Activated CD8-positive, alpha-beta memory T cell treated with anti-CD3 and anti-CD28 coated beads for 36 hours (primary cell): ENCODE data around the gene PLCB1. TPM values are rescaled to one million over a fixed set of nuclear protein-coding genes. Genes with fewer than 3 reads are reported as not detected.
"Not testable (repeated sequence)": the region's sequence is repeated elsewhere in the genome, so short reads cannot be mapped to it uniquely, and the experiment has no call there.

ENCODE experiments used
- CTCF ChIA-PET: fragments of 350-600 bp; sonication (Branson Sonifier 250); formaldehyde crosslinking; loops from one replicate; lab custom pipeline; 2021; ENCODE audit warnings: antibody characterized with exemption; lab: Charles Lee
- POLR2A ChIA-PET: fragments of 350-600 bp; sonication (Branson Sonifier 250); formaldehyde crosslinking; loops from one replicate; lab custom pipeline; 2021; ENCODE audit warnings: antibody characterized with exemption; lab: Charles Lee
- total RNA-seq, 2 experiments: library from RNA; stranded (reverse); gene quantifications; one replicate each; pipeline ENCODE4 v1.2.3, GENCODE V29; 2021

The PLCB1 gene
- total RNA-seq, 2 experiments from 2014 or later = 9.8 to 12.8 TPM

DNA sequence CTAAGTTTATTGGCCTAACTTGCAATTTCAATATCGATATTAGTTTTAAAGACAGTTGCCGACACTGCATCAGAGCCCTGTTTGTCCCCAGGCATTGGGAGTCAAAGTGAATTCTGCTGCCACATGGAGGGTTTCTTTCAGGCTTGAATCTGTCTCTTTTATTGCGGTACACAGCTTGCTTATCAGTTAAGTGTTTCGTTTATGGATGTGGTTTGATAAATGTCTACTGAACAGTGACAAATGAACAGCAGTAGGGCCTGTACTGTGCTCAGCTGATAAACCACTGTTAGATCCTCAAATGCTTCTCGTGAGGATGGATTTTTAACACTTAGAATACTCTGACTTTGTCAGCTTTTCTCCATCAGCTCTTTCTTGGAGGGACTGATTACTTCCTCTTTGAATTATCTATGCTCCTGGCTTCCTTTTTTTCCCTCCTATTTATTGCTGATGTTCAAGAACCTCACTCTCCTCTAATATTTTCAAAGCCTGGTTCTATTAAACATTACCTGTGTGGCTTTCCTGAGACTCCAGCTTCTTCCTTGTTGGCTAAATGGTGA, 240.8 kb downstream of the PLCB1 start:
- POLR2A ChIA-PET = no interaction called here

DNA sequence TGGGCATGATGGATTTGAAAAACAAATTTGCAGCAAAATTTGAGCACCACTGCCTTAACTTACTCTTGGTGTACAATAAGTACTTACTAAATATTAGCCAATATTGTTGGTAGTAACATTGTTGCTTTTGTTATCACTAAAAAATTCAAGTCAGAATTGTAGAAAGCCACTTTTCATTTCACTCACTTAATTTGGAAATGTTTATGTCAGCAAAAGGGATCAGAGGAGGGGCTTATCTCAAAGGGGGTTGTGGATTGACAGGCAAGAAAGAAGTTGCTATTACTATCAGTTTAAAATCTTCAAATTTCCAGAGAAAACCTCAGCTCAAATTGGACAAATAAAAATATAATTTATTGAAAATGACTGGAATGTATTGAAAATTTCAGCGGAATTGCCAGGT, 241.5 kb downstream of the PLCB1 start:
- ChIA-PET CTCF (no interaction called here), POLR2A (no interaction called here)

More for the DNA sequence above, 240.8 kb downstream of the PLCB1 start:
- CTCF ChIA-PET = no interaction called here

DNA sequence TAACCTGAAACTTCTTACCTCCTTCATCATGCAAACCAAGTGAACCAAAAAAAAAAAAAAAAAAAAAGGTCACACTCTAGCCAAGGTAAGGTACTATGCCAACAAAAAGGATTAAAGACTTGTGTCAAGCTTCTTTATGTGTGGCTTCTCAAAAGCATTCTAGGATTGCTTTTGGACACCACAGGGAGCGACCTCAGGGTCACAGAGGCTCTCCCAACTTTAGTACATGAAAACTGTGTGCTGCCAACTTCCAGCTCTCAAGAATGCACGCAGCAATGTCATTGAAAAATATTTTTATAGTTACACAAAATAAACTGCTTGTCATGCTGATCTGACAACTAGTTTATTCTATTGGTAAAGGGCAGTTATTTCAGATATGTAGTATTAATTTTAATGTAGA, 243.8 kb downstream of the PLCB1 start:
- ChIA-PET POLR2A (no interaction called here), CTCF (interaction anchor here (0.6 to 1.2 kb wide), 3 partner anchors 8 to 314 kb away, joined by 3 read pairs; no protein-coding TSS in a partner anchor)

DNA sequence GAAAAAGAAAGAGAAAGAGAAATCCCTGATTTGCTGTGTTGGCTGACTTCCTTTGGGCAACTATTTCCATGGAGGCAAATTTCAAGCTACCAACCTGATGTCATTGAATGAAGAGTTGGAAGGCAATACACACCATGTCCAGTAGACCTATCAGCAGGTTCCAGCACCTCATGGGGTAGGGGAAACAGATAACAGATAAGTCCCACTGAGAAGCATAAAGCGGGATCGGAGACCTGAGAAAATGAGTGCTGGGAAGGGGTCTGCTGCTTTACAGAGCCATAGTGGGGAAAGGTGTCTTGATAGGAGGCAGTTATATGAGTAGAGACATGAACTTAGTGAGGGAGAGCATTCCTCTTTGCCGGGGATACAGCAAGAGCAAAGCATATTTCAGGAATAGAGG, 244.9 kb downstream of the PLCB1 start:
- CTCF ChIA-PET = interaction anchor here (1.2 kb wide), 1 partner anchor 9 kb away, joined by 3 read pairs; no protein-coding TSS in a partner anchor
- POLR2A ChIA-PET = no interaction called here

DNA sequence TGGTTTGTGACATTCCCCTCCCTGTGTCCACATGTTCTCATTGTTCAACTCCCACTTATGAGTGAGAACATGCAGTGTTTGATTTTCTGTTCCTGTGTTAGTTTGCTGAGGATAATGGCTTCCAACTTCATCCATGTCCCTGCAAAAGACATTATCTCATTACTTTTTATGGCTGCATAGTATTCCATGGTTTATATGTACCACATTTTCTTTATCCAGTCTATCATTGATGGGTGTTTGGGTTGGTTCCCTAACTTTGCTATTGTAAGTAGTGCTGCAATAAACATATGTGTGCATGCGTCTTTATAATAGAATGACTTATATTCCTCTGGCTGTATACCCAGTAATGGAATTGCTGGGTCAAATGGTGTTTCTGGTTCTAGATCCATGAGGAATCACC, 247.1 kb downstream of the PLCB1 start:
- POLR2A ChIA-PET = not testable (repeated sequence)

DNA sequence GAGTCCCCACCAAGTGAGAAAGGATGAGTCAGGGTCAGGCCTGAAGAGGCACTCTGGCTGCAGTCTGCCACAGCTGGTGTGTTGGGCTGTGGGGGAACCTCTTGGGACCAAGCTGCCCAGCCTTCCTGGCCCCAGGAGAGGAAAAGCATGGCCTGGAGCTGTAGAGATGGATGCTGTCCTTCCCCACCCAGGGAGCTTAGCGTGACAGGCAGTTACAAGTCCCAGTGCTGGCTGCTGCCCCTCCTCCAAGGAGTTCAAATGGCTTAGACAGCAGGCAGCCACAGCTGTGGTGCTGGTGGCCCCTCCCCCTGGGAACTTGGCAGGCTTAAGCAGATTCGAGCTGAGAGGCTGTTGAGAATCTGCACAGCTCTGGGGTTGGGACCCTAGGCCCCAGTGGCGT, 253.2 kb downstream of the PLCB1 start:
- CTCF ChIA-PET = interaction anchor here (1.1 kb wide), 1 partner anchor 341 kb away, joined by 3 read pairs; no protein-coding TSS in a partner anchor

More for the DNA sequence above, 247.1 kb downstream of the PLCB1 start:
- CTCF ChIA-PET = not testable (repeated sequence)

DNA sequence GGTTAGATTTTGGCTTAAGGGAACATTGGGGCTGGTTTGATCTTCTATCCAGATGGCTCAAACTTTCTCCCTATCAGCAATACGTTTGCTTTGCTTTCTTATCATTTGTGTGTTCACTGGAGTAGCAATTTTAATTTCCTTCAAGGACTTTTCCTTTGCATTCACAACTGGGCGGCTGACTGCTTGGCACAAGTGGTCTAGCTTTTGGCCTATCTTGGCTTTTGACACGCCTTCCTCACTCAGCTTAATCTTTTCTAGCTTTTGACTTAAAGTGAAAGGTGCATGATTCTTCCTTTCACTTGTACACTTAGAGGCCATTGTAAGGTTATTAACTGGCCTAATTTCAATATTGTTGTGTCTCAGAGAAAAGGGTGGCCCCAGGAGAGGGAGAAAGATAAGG, 254.9 kb downstream of the PLCB1 start:
- ChIA-PET POLR2A (no interaction called here), CTCF (interaction anchor here (2.0 kb wide), 1 partner anchor 258 kb away, joined by 4 read pairs; no protein-coding TSS in a partner anchor)

More for the DNA sequence above, 253.2 kb downstream of the PLCB1 start:
- POLR2A ChIA-PET = no interaction called here

DNA sequence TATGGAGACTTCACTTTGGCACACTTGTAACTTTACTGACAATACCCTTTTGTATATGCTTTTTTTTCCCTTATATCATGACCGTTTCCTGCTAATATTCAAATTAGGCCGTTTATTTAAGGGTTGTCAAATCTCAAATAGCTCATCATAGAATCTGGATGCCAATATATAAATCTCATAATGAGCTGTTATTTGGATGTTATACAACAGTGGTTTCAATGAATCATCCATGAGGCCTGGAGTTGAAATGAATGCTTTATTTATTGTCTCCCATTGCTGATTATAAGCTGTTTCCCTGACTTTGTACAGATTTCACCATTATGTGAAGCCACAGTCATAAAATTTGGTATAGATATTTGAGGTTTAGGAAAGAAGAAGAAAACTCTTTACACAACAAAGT, 256.1 kb downstream of the PLCB1 start:
- ChIA-PET POLR2A (no interaction called here), CTCF (interaction anchor here (0.7 to 2.0 kb wide), 5 partner anchors 58 to 344 kb away, joined by 3 to 4 read pairs (median 3); no protein-coding TSS in a partner anchor)

DNA sequence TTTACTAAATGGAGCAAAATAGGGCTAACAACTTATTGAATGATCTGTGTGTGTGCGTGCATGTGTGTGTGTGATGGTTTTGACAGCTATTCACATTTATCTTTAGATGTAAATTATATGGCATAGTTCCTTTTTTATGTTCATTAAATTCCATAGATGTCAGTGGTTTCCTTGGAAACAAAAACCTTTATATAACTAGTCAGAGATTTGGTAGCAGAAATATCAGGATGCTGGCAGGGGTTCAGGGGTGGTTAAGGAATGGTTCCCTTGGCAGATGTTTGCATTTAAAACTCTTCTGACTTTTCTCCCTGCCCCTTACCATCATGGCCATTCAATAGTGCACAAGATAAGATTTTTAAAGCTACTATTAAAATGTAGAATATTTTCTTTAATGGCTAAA, 256.6 kb downstream of the PLCB1 start:
- ChIA-PET CTCF (interaction anchor here (1.0 to 2.0 kb wide), 4 partner anchors 254 to 345 kb away, joined by 3 to 4 read pairs (median 4); no protein-coding TSS in a partner anchor), POLR2A (no interaction called here)

DNA sequence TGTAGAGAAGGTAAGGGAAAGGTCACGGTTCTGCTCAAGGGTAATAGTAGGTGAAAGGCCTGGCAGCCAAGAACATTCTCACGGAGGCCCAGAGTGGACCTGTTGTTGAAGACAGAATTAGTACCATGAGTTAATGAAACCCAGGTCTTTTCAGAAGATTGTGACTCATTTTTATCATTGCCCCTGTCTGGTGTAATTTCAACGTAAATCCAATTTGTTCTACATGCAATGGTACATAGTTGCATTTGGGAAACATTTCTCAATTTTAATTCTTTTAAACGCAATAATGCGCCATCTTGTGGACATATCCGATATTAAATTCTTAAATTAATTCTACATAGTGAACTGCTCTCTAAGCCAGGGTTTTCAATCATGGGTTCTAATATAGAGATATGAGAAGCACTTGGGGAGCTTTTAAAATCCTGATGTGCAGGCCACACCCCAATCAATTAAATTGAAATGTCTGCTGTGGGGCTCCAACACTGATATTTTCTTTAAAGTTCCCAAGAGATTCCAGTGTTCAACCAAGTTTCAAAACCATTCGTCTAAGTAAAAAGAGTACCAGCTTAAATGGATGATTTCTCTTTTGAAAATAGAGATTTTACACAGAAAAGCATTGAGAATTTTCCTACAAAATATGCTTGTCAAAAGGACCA, 257.4 kb downstream of the PLCB1 start:
- POLR2A ChIA-PET = no interaction called here
- CTCF ChIA-PET = interaction anchor here (0.9 to 1.4 kb wide), 4 partner anchors 10 to 346 kb away, joined by 3 to 5 read pairs (median 4); no protein-coding TSS in a partner anchor

DNA sequence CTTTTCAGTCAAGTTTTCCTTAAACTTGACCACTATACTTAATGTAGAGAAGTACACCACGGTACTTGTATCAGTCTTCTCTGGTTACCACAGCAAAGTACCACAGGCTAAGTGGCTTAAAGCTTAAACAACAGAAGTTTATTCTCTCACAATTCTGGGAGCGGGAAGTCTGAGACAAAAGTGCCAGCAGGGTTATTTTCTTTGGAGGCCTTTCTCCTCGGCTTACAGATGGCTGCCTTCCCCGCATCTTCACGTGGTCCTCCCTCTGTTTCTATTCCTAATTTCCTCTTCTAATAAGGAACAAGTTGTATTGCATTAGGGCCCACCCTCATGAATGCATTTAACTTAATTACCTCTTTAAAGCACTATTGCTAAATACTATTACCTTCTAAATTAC, 258.0 kb downstream of the PLCB1 start:
- POLR2A ChIA-PET = no interaction called here
- CTCF ChIA-PET = interaction anchor here (0.9 to 1.7 kb wide), 4 partner anchors 9 to 340 kb away, joined by 3 to 6 read pairs (median 4); partner anchors contain the start of gene PLCB1

DNA sequence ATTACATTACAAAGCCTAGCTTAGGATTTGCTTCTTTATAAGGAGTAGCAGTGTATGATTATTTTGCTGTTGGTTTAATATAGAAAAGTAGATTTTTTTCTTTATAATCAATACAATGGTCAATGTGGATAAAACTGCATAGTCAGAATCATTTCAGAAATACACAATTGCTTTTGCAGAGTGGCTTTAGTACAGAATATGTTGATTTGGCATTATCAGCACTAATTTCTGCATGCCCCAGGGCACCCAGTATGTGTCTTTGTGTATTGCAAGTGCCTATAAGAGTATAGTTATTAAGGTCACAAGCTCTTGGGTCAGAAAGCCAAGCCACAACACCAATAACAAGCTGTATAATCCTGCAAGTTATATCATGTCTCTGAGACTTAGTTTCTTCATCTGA, 258.4 kb downstream of the PLCB1 start:
- POLR2A ChIA-PET = no interaction called here
- CTCF ChIA-PET = interaction anchor here (0.9 to 1.7 kb wide), 4 partner anchors 9 to 340 kb away, joined by 3 to 6 read pairs (median 3); partner anchors contain the start of gene PLCB1

DNA sequence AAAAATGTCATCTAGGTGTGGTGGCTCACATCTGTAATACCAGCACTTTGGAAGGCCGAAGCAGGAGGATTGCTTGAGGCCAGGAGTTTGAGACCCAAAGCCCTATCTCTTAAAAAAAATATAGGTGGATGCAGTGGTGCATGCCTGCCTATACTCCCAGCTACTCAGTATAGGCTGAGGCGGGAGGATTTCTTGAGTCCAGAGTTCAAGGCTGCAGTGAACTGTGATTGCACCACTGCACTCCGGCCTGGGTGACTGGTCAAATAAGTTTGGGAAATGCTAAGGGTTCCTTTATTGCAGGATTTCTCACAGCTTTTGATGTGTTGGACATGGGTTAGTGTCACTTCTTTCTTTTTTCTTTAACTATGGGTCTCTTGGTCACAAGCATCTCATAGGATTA, 261.3 kb downstream of the PLCB1 start:
- POLR2A ChIA-PET = no interaction called here
- CTCF ChIA-PET = no interaction called here

DNA sequence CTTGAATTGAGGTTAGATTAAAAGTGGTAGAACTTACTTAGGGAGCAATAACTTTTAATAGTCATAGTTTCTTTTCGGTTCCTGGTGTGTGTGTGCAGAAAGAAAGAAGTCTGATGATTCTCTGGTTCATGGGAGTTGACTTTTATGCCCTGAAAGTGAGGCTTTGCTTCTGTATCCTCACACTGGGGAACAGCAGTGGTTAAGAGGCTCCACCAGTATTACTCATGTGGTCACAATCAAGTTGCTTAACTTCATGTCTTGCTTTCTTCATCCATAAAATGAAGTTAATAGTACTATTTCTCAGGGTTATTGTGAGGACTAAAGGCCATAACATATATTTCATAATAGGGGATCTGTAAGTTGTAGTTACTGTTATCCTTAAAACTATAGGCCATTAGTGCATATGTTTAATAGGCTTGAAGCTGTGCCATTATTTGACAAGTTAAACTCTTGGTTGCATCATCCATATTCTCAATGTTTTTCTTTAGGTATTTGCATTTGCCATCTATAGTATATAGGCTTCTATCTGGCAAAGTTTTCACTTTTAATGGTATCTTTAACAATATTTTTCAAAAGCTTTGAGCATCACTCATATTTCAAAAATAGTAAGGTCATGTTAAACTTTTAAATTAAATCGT, 262.4 kb downstream of the PLCB1 start:
- ChIA-PET CTCF (no interaction called here), POLR2A (no interaction called here)

DNA sequence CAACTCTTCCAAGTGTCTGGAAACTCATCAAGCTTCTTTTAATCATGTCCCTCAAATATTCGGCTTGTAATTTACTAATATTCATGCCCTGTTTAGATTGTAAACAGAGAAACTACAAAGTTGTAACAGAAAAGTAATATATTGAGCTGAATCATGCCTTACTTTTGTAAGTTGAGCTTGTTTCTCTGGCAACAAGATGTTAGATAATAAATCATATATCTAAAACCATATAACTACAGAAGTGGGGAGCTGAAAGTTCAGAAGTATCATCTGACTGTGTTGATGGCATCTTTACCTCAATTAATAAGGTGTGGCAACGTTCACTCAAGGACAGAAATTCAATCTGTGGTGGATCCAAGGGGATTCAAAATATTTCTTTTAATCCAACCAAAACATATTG, 263.9 kb downstream of the PLCB1 start:
- ChIA-PET POLR2A (no interaction called here), CTCF (no interaction called here)

DNA sequence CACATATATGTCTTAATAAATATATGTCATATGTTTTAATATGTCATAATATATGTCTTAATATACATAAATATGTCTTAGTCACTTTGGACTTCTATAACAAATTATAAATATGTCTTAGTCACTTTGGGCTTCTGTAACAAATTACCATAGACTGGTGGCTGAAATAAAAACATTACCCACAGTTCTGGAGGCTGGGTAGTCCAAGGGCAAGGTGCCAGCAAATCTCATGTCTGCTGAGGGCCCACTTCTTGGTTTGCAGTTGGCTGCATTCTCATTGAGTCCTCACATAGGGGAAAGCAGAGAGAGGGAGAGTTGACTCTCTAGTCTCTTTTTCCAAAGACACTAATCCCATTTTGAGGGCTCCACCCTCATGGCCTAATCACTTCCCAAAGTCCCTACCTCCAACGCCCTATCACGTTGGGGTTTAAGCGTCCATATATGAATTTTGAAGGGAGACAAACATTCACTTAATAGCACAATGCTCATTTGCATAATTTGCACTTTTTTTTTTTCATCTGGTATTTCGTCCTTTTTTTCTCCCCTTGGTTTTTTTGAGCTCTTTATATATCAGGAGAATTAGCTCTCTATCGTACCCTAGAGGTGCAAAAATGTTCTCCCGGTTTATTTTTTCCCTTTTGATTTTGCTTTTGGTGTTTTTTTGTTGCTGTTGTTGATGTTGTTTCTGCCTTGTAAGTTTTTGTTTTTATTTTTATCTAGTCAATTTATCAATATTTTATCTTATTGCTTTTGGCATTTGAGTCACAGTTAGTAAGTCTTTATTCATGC, 266.4 kb downstream of the PLCB1 start:
- CTCF ChIA-PET = interaction anchor here (1.7 kb wide), 1 partner anchor 9 kb away, joined by 3 read pairs; no protein-coding TSS in a partner anchor
- POLR2A ChIA-PET = no interaction called here

DNA sequence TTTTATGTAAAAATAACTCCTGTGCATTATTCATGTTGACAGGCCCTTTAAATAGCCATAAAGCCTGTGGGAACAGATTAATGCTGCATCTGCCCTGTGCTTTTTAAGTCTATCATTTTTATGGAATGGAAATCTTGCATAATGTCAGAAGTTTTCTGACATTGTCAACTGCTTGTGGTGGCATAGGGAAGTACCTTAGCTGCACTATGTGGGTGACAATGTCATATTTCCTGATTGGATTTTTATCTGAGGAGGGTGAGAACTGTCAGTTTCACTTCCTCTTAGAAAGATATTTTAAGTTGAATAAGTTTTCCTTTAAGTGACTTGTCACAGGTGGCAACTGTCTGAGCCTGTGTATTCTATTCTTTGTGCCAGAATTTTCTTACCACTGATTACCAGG, 267.9 kb downstream of the PLCB1 start:
- CTCF ChIA-PET = interaction anchor here (1.7 kb wide), 1 partner anchor 10 kb away, joined by 3 read pairs; no protein-coding TSS in a partner anchor

DNA sequence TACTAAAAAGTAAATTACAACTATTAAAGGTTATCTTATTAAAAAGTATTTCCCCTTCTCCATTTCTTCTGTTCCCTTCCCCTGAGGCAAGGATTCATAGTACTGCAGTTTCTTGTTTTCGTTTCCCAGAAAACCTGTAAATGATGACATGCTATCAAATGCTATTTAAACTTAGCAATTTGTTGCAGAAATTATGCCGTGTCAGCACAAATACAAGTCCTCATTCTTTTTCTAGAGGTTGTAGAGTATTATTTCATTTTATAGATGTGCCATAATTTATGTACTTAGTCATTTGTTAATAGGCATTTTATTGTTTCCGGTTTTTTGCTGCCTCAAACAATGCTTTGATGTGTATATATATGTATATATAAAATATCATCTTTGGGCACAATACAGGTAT, 268.4 kb downstream of the PLCB1 start:
- POLR2A ChIA-PET = no interaction called here
- CTCF ChIA-PET = no interaction called here

More for the DNA sequence above, 267.9 kb downstream of the PLCB1 start:
- POLR2A ChIA-PET = no interaction called here

DNA sequence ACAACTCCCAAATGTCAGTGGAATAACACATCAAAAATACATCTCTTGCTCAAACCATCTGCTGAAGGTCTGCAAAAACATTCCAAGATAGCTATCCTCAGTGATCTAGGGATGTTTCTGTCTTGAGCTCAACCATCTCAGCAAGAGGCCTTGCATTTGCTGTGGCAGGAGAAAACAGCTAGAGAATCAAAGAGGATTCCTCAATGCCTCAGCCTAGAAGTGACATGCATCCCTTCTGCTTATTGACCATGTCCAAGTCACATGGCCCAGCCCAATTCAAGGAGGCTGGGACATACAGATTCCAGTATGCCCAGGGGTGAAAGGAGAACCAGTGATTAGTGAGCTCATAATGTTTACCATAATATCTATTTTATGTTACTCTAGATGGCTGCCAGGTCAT, 269.5 kb downstream of the PLCB1 start:
- POLR2A ChIA-PET = no interaction called here
- CTCF ChIA-PET = no interaction called here
